IPS-15b (cell line): Measurements from ENCODE around the gene CCDC158.
"Not testable (repeated sequence)": the region's sequence is repeated elsewhere in the genome, so short reads cannot be mapped to it uniquely, and the experiment has no call there.

Source experiments
- H3K27me3 ChIP-seq: one replicate; pipeline ENCODE4 v1.6.1; 2013; ENCODE audit warnings: low read length; ENCODE audit not compliant: control insufficient read depth, insufficient read depth
- H3K36me3 ChIP-seq: one replicate; pipeline ENCODE4 v1.6.1; 2013; ENCODE audit warnings: low read length; ENCODE audit not compliant: control insufficient read depth, insufficient read depth
- H3K4me1 ChIP-seq: one replicate; pipeline ENCODE4 v1.6.1; 2013; ENCODE audit warnings: mild to moderate bottlenecking, low read length; ENCODE audit not compliant: control insufficient read depth, insufficient read depth
- H3K4me3 ChIP-seq: one replicate; pipeline ENCODE4 v1.5.1; 2013; ENCODE audit warnings: low read depth, low read length
- H3K9ac ChIP-seq: one replicate; pipeline ENCODE4 v1.6.1; 2013; ENCODE audit warnings: low read depth, mild to moderate bottlenecking, low read length
- H3K9me3 ChIP-seq: one replicate; pipeline ENCODE4 v1.6.1; 2013; ENCODE audit warnings: mild to moderate bottlenecking, low read length; ENCODE audit not compliant: control insufficient read depth, insufficient read depth

CCDC158 gene

GRCh38 chr4:76305971-76306881 lies 114.7 kb downstream of the CCDC158 start, which contains the start of gene STBD1:
STBD1 (plus strand) TSS chr4:76306733; CDS start chr4:76306770, 37 bp downstream.
- H3K4me1 ChIP-seq: no peaks in the 10 kb centered on the region
- H3K9me3 ChIP-seq: no peaks in the 10 kb centered on the region
- H3K36me3 ChIP-seq: no peaks in the 10 kb centered on the region
- peaks cover 15% of the 10 kb centered on the region for H3K27me3 ChIP-seq
- H3K9ac ChIP-seq: peak within 1 kb of the TSS; percentile 80
- H3K4me3 ChIP-seq: peak within 1 kb of the TSS; percentile 93

GRCh38 chr4:76305033-76305687 lies 115.8 kb downstream of the CCDC158 start:
- Histone ChIP-seq H3K4me3 (no peak overlapping the region), H3K4me1 (no peaks in the 10 kb centered on the region), H3K9ac (no peak overlapping the region)

GRCh38 chr4:76302826-76303438 lies 118.0 kb downstream of the CCDC158 start:
- Histone ChIP-seq H3K4me1 (no peaks in the 10 kb centered on the region), H3K36me3 (no peaks in the 10 kb centered on the region), H3K9ac (no peak overlapping the region), H3K27me3 (peaks cover 15% of the 10 kb centered on the region), H3K4me3 (no peak overlapping the region), H3K9me3 (no peaks in the 10 kb centered on the region)

More at GRCh38 chr4:76305033-76305687, 115.8 kb downstream of the CCDC158 start:
- Histone ChIP-seq H3K36me3 (no peaks in the 10 kb centered on the region), H3K27me3 (peaks cover 15% of the 10 kb centered on the region), H3K9me3 (no peaks in the 10 kb centered on the region)

GRCh38 chr4:76301775-76302162 lies 119.2 kb downstream of the CCDC158 start:
- Histone ChIP-seq H3K9ac (no peak overlapping the region), H3K9me3 (no peaks in the 10 kb centered on the region), H3K27me3 (peaks cover 15% of the 10 kb centered on the region), H3K4me3 (no peak overlapping the region), H3K36me3 (no peaks in the 10 kb centered on the region), H3K4me1 (no peaks in the 10 kb centered on the region)

GRCh38 chr4:76301068-76301774 lies 119.7 kb downstream of the CCDC158 start:
- Histone ChIP-seq H3K4me3 (no peak overlapping the region), H3K36me3 (no peaks in the 10 kb centered on the region), H3K4me1 (no peaks in the 10 kb centered on the region), H3K27me3 (peaks cover 15% of the 10 kb centered on the region), H3K9me3 (no peaks in the 10 kb centered on the region), H3K9ac (no peak overlapping the region)

- Histone ChIP-seq H3K27me3 (peaks cover 5% of the 10 kb centered on the region), H3K36me3 (no peaks in the 10 kb centered on the region), H3K9ac (no peak overlapping the region), H3K9me3 (no peaks in the 10 kb centered on the region), H3K4me3 (no peak overlapping the region), H3K4me1 (no peaks in the 10 kb centered on the region)
Measured at GRCh38 chr4:76300012-76300411, 120.9 kb downstream of the CCDC158 start.

GRCh38 chr4:76298227-76298626 lies 122.7 kb downstream of the CCDC158 start:
- no peak overlapping the region for H3K9ac ChIP-seq
- no peaks in the 10 kb centered on the region for H3K4me1 ChIP-seq
- no peaks in the 10 kb centered on the region for H3K9me3 ChIP-seq
- no peak overlapping the region for H3K4me3 ChIP-seq
- no peaks in the 10 kb centered on the region for H3K36me3 ChIP-seq
- H3K27me3 ChIP-seq: no peaks in the 10 kb centered on the region

GRCh38 chr4:76296286-76296820 lies 124.6 kb downstream of the CCDC158 start:
- Histone ChIP-seq H3K9me3 (no peaks in the 10 kb centered on the region), H3K4me3 (no peak overlapping the region), H3K36me3 (no peaks in the 10 kb centered on the region), H3K4me1 (no peaks in the 10 kb centered on the region), H3K9ac (no peak overlapping the region), H3K27me3 (no peaks in the 10 kb centered on the region)

- Histone ChIP-seq H3K27me3 (no peaks in the 10 kb centered on the region), H3K4me3 (no peak overlapping the region), H3K9me3 (no peaks in the 10 kb centered on the region), H3K4me1 (no peaks in the 10 kb centered on the region), H3K9ac (no peak overlapping the region), H3K36me3 (no peaks in the 10 kb centered on the region)
Measured at GRCh38 chr4:76293772-76294171, 127.2 kb downstream of the CCDC158 start.

- H3K4me3 ChIP-seq: no peak overlapping the region
- H3K4me1 ChIP-seq: no peaks in the 10 kb centered on the region
- no peaks in the 10 kb centered on the region for H3K27me3 ChIP-seq
- H3K9ac ChIP-seq: no peak overlapping the region
- no peaks in the 10 kb centered on the region for H3K9me3 ChIP-seq
- H3K36me3 ChIP-seq: no peaks in the 10 kb centered on the region
Measured at GRCh38 chr4:76292730-76293129, 128.2 kb downstream of the CCDC158 start.

- H3K4me1 ChIP-seq: not testable (repeated sequence)
Measured at GRCh38 chr4:76287811-76288210, 133.1 kb downstream of the CCDC158 start.

More at GRCh38 chr4:76287811-76288210, 133.1 kb downstream of the CCDC158 start:
- H3K36me3 ChIP-seq, H3K27me3 ChIP-seq, H3K9ac ChIP-seq, H3K4me3 ChIP-seq, H3K9me3 ChIP-seq: not testable (repeated sequence)
